OCI-LY3 (cell line): ENCODE measurements around the gene UBE2E2.

Experiments
- H2AFZ ChIP-seq: fragments of 200-600, 300-600 bp; shearing (Covaris generic); 2 replicates; pipeline ENCODE4 v1.6.0; 2014; ENCODE audit warnings: antibody characterized with exemption, low read depth, low read length
- H3K27ac ChIP-seq: fragments of 200-600, 300-600 bp; sonication (generic); 2 replicates; pipeline ENCODE4 v1.5.1; 2014; ENCODE audit warnings: mild to moderate bottlenecking, low read length, moderate library complexity, mixed read lengths
- H3K27me3 ChIP-seq: fragments of 200-600, 300-600 bp; sonication (generic); 2 replicates; pipeline ENCODE4 v1.6.1; 2014; ENCODE audit warnings: low read depth, low read length, mixed read lengths
- H3K36me3 ChIP-seq: fragments of 200-600, 300-600 bp; sonication (generic); replicated peaks from 2 replicates; pipeline ENCODE3; 2014; ENCODE audit warnings: low read depth, low read length, mixed read lengths
- H3K4me1 ChIP-seq: fragments of 300-600, 200-600 bp; sonication (generic); 2 replicates; pipeline ENCODE4 v1.6.1; 2014; ENCODE audit warnings: low read length, mixed read lengths
- H3K4me2 ChIP-seq: fragments of 200-600, 300-600 bp; sonication (generic); 2 replicates; pipeline ENCODE4 v1.6.1; 2014; ENCODE audit warnings: low read length, mixed read lengths
- H3K4me3 ChIP-seq: fragments of 300-600, 200-600 bp; sonication (generic); 2 replicates; pipeline ENCODE4 v1.5.1; 2014; ENCODE audit warnings: antibody characterized with exemption, mild to moderate bottlenecking, low read length, moderate library complexity
- H3K79me2 ChIP-seq: fragments of 300-600, 200-600 bp; shearing (Covaris generic); 2 replicates; pipeline ENCODE4 v1.6.1; 2014; ENCODE audit warnings: mild to moderate bottlenecking, low read length, mixed read lengths
- H3K9ac ChIP-seq: fragments of 300-600, 200-600 bp; shearing (Covaris generic); 2 replicates; pipeline ENCODE4 v1.6.0; 2014; ENCODE audit warnings: mild to moderate bottlenecking, low read length, moderate library complexity
- H3K9me3 ChIP-seq: fragments of 200-600, 300-600 bp; shearing (Covaris generic); 2 replicates; pipeline ENCODE4 v1.6.1; 2014; ENCODE audit warnings: low read length, mixed read lengths; ENCODE audit not compliant: insufficient read depth
- H4K20me1 ChIP-seq: fragments of 200-600, 300-600 bp; sonication (generic); 2 replicates; pipeline ENCODE4 v1.6.1; 2016; ENCODE audit warnings: low read length, mixed read lengths; ENCODE audit not compliant: insufficient read depth
- EZH2phosphoT487 ChIP-seq: fragments of 200-600 bp; shearing (Covaris generic); IDR thresholded peaks from 2 replicates; pipeline ENCODE4 v1.6.1; 2018; ENCODE audit warnings: antibody characterized with exemption, mixed run types, low read depth
- TF ChIP-seq, protein P1 (sequence below): fragments of 200-600, 300-600 bp; sonication (generic); IDR thresholded peaks from 2 replicates; pipeline ENCODE4 v1.5.1; 2014; ENCODE audit warnings: antibody characterized with exemption, low read length, low read depth

The UBE2E2 gene

DNA sequence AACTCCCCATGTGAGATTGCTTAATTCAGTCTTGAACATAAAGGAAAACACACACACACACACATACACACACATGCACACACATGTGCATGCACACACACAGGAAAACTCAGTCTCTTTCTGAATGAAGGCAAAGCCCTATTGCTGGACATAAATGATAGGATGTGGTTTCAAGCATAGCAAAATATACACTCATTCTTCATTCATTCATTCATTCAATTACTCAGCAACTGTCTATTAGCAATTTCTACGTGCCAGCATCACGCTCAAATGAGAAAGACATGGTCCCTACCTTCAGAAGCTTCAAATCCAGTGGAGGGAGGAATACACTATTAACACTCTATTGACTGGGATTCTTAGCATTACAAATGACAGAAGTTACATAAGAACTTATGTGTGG lies 41.8 kb upstream of the UBE2E2 start:
- Histone ChIP-seq H3K36me3 (no peaks in the 10 kb centered on the region), H2AFZ (no peak overlapping the region), H3K79me2 (no peaks in the 10 kb centered on the region), H3K9ac (no peak overlapping the region), H3K27ac (no peak overlapping the region), H3K4me3 (no peak overlapping the region), H3K9me3 (no peaks in the 10 kb centered on the region), H3K27me3 (peaks cover 8% of the 10 kb centered on the region), H4K20me1 (no peaks in the 10 kb centered on the region), H3K4me2 (no peak overlapping the region), H3K4me1 (peaks cover 44% of the 10 kb centered on the region)
- TF ChIP-seq EZH2phosphoT487, result no peak
- TF ChIP-seq, protein P1, sequence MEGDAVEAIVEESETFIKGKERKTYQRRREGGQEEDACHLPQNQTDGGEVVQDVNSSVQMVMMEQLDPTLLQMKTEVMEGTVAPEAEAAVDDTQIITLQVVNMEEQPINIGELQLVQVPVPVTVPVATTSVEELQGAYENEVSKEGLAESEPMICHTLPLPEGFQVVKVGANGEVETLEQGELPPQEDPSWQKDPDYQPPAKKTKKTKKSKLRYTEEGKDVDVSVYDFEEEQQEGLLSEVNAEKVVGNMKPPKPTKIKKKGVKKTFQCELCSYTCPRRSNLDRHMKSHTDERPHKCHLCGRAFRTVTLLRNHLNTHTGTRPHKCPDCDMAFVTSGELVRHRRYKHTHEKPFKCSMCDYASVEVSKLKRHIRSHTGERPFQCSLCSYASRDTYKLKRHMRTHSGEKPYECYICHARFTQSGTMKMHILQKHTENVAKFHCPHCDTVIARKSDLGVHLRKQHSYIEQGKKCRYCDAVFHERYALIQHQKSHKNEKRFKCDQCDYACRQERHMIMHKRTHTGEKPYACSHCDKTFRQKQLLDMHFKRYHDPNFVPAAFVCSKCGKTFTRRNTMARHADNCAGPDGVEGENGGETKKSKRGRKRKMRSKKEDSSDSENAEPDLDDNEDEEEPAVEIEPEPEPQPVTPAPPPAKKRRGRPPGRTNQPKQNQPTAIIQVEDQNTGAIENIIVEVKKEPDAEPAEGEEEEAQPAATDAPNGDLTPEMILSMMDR, result no peak

GRCh38 chr3:23161896-23162570 lies 41.1 kb upstream of the UBE2E2 start:
- H3K27ac ChIP-seq, result no peak overlapping the region

DNA sequence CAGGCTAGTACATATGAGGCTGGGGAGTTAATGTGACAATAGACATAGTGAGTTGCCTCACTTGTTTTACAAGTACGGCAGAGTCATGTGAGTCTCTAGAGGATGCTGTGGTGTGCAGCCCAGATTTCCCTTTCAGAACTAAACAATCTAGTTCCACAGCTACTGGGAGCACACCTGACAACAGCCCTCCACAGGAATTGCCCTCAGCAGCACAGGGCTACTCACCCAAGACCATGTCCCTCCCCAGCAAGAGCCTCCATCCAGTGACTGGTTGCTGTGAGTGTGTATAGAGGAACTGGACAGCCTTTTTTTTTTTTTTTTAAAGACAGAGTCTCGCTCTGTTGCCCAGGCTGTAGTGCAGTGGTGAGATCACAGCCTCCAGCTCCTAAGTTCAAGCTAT lies 40.2 kb upstream of the UBE2E2 start:
- Histone ChIP-seq H4K20me1 (no peaks in the 10 kb centered on the region), H3K9ac (no peak overlapping the region), H3K9me3 (no peaks in the 10 kb centered on the region), H3K36me3 (no peaks in the 10 kb centered on the region), H3K27me3 (peaks cover 5% of the 10 kb centered on the region), H3K4me2 (peak overlapping the region; percentile 57), H3K79me2 (no peaks in the 10 kb centered on the region), H2AFZ (no peak overlapping the region), H3K4me3 (0 out of 2 replicates have a peak overlapping the region, but pooled peaks have one; percentile 17), H3K27ac (no peak overlapping the region), H3K4me1 (peaks cover 46% of the 10 kb centered on the region)
- no peak for TF ChIP-seq EZH2phosphoT487
- TF ChIP-seq, protein P1, result no peak

More at GRCh38 chr3:23161896-23162570, 41.1 kb upstream of the UBE2E2 start:
- Histone ChIP-seq H3K27me3 (peaks cover 8% of the 10 kb centered on the region), H3K79me2 (no peaks in the 10 kb centered on the region), H3K4me3 (peak overlapping the region; percentile 17), H3K9me3 (no peaks in the 10 kb centered on the region), H3K9ac (no peak overlapping the region), H3K4me2 (peak overlapping the region; percentile 57), H4K20me1 (no peaks in the 10 kb centered on the region), H3K36me3 (no peaks in the 10 kb centered on the region), H2AFZ (no peak overlapping the region), H3K4me1 (peaks cover 46% of the 10 kb centered on the region)
- TF ChIP-seq, protein P1, result no peak
- no peak for TF ChIP-seq EZH2phosphoT487

- H3K9me3 ChIP-seq, result no peaks in the 10 kb centered on the region
- no peak overlapping the region for H3K27ac ChIP-seq
- H3K4me2 ChIP-seq, result peak overlapping the region; percentile 35; the same call in 1 of the 2 replicates
- H2AFZ ChIP-seq, result no peak overlapping the region
- no peak overlapping the region for H3K4me3 ChIP-seq
- H4K20me1 ChIP-seq, result no peaks in the 10 kb centered on the region
- H3K27me3 ChIP-seq, result 0 out of 2 replicates have a peak, but pooled peaks cover 4% of the 10 kb centered on the region
- no peaks in the 10 kb centered on the region for H3K79me2 ChIP-seq
- peaks cover 44% of the 10 kb centered on the region for H3K4me1 ChIP-seq
- no peaks in the 10 kb centered on the region for H3K36me3 ChIP-seq
- no peak for TF ChIP-seq EZH2phosphoT487
- TF ChIP-seq, protein P1, result no peak
- H3K9ac ChIP-seq, result no peak overlapping the region
These were observed 38.4 kb upstream of the UBE2E2 start for GRCh38 chr3:23164746-23165145.
